GM18505 (cell line): ENCODE measurements around the gene TOMM34.
A peak's percentile ranks its signal among the peaks of the same experiment; 100 is the strongest.

ENCODE experiments used
- ATAC-seq: cut with Tn5 transposase; IDR thresholded peaks from one replicate; pipeline ENCODE4 v1.9.1; 2021; ENCODE audit not compliant: unreplicated experiment
- POLR2A ChIP-seq: IDR thresholded peaks from 4 replicates; pipeline ENCODE4 v1.6.1; 2011; ENCODE audit warnings: borderline replicate concordance; ENCODE audit not compliant: insufficient read depth, insufficient read length; ENCODE audit errors: extremely low read depth

The TOMM34 gene

GRCh38 chr20:44958276-44958675, 1.9 kb downstream of the TOMM34 start:
- TF ChIP-seq POLR2A, result no peak
- no peak for ATAC-seq

- no peak for TF ChIP-seq POLR2A
- no peak for ATAC-seq
These were observed 3.8 kb downstream of the TOMM34 start for GRCh38 chr20:44956410-44956809.

GRCh38 chr20:44955270-44955669, 4.9 kb downstream of the TOMM34 start:
- TF ChIP-seq POLR2A, result no peak
- ATAC-seq, result no peak

GRCh38 chr20:44954211-44954610, 6.0 kb downstream of the TOMM34 start:
- no peak for ATAC-seq
- TF ChIP-seq POLR2A, result no peak

- no peak for TF ChIP-seq POLR2A
- no peak for ATAC-seq
These were observed 7.5 kb downstream of the TOMM34 start for GRCh38 chr20:44952731-44953130.

- no peak for ATAC-seq
- no peak for TF ChIP-seq POLR2A
These were observed 9.8 kb downstream of the TOMM34 start for GRCh38 chr20:44950368-44950767.

- no peak for TF ChIP-seq POLR2A
- no peak for ATAC-seq
These were observed 11.7 kb downstream of the TOMM34 start for GRCh38 chr20:44948513-44948912.

- no peak for TF ChIP-seq POLR2A
- ATAC-seq, result no peak
These were observed 12.1 kb downstream of the TOMM34 start for GRCh38 chr20:44948107-44948506.

- ATAC-seq, result no peak
These were observed 13.8 kb downstream of the TOMM34 start for GRCh38 chr20:44946271-44946852.

GRCh38 chr20:44945261-44945660, 14.9 kb downstream of the TOMM34 start:
- ATAC-seq, result no peak
- no peak for TF ChIP-seq POLR2A

More at GRCh38 chr20:44946271-44946852, 13.8 kb downstream of the TOMM34 start:
- no peak for TF ChIP-seq POLR2A

- ATAC-seq, result no peak
- no peak for TF ChIP-seq POLR2A
These were observed 16.4 kb downstream of the TOMM34 start for GRCh38 chr20:44943828-44944227.

GRCh38 chr20:44942264-44942973, 17.8 kb downstream of the TOMM34 start:
- TF ChIP-seq POLR2A, result no peak
- no peak for ATAC-seq

- ATAC-seq, result no peak
- peak; percentile 20 for TF ChIP-seq POLR2A
These were observed 19.0 kb downstream of the TOMM34 start for GRCh38 chr20:44941120-44941691.

- ATAC-seq, result no peak
These were observed 21.6 kb downstream of the TOMM34 start for GRCh38 chr20:44938637-44939036.

More at GRCh38 chr20:44938637-44939036, 21.6 kb downstream of the TOMM34 start:
- no peak for TF ChIP-seq POLR2A
